SU-DHL-6 (cell line): ENCODE measurements around the gene IGF1.

Experiments
- H2AFZ ChIP-seq: fragments of 200-600 bp; sonication (generic); 2 replicates; pipeline ENCODE4 v1.6.1; 2014; ENCODE audit warnings: low read depth, mild to moderate bottlenecking, moderate library complexity, mixed read lengths, antibody characterized with exemption, low read length; ENCODE audit not compliant: severe bottlenecking
- H3F3A ChIP-seq: fragments of 200-600 bp; shearing (Covaris generic); 2 replicates; pipeline ENCODE4 v1.6.0; 2016; ENCODE audit warnings: antibody characterized with exemption, mild to moderate bottlenecking; ENCODE audit not compliant: insufficient read depth
- H3K27ac ChIP-seq: fragments of 200-600 bp; sonication (generic); 2 replicates; pipeline ENCODE4 v1.5.1; 2016; ENCODE audit warnings: low read depth, mild to moderate bottlenecking, low read length, moderate library complexity, mixed read lengths
- H3K27me3 ChIP-seq: fragments of 200-600 bp; sonication (generic), shearing (Covaris generic); 2 replicates; pipeline ENCODE4 v1.6.0; 2014; ENCODE audit warnings: mild to moderate bottlenecking, low read length
- H3K36me3 ChIP-seq: fragments of 200-600 bp; sonication (generic); 2 replicates; pipeline ENCODE4 v1.6.1; 2014; ENCODE audit warnings: mild to moderate bottlenecking, low read length, mixed read lengths
- H3K4me2 ChIP-seq: fragments of 300-600, 200-600 bp; shearing (Covaris generic), sonication (generic); 2 replicates; pipeline ENCODE4 v1.6.0; 2014; ENCODE audit warnings: low read length, low read depth, mild to moderate bottlenecking; ENCODE audit not compliant: poor library complexity, severe bottlenecking
- H3K4me3 ChIP-seq: fragments of 200-600 bp; sonication (generic); 2 replicates; pipeline ENCODE4 v1.5.1; 2014; ENCODE audit warnings: antibody characterized with exemption, low read length, mild to moderate bottlenecking, mixed read lengths; ENCODE audit not compliant: insufficient read depth, poor library complexity, severe bottlenecking
- H3K79me2 ChIP-seq: fragments of 200-600 bp; sonication (generic); 2 replicates; pipeline ENCODE4 v1.6.1; 2014; ENCODE audit warnings: mild to moderate bottlenecking, low read length, moderate library complexity; ENCODE audit not compliant: insufficient read depth
- H3K9ac ChIP-seq: fragments of 200-600 bp; sonication (generic); 2 replicates; pipeline ENCODE4 v1.7.0; 2014; ENCODE audit warnings: mild to moderate bottlenecking, low read length
- H3K9me2 ChIP-seq: fragments of 200-600 bp; sonication (generic); replicated peaks from 2 replicates; pipeline ENCODE4 v1.6.1; 2014; ENCODE audit warnings: low read length; ENCODE audit not compliant: insufficient read depth
- H3K9me3 ChIP-seq: fragments of 200-600 bp; sonication (generic); 2 replicates; pipeline ENCODE4 v1.6.1; 2014; ENCODE audit warnings: low read length, mixed read lengths; ENCODE audit not compliant: insufficient read depth
- H4K20me1 ChIP-seq: fragments of 200-600 bp; sonication (generic); 2 replicates; pipeline ENCODE4 v1.6.1; 2014; ENCODE audit warnings: low read depth, mild to moderate bottlenecking, antibody characterized with exemption, low read length, moderate library complexity, mixed read lengths
- EZH2phosphoT487 ChIP-seq: fragments of 200-600 bp; sonication (generic), shearing (Covaris generic); conservative IDR thresholded peaks from 2 replicates; pipeline ENCODE4 v1.6.1; 2018; ENCODE audit warnings: mild to moderate bottlenecking, antibody characterized with exemption, low read length, moderate library complexity, mixed read lengths
- TF ChIP-seq, protein P1 (sequence below): fragments of 200-600 bp; sonication (generic); IDR thresholded peaks from one replicate; pipeline ENCODE4 v1.5.1; 2017; ENCODE audit warnings: antibody characterized with exemption, mild to moderate bottlenecking, low read length, moderate library complexity; ENCODE audit not compliant: insufficient read depth, poor library complexity, severe bottlenecking

IGF1 gene

DNA sequence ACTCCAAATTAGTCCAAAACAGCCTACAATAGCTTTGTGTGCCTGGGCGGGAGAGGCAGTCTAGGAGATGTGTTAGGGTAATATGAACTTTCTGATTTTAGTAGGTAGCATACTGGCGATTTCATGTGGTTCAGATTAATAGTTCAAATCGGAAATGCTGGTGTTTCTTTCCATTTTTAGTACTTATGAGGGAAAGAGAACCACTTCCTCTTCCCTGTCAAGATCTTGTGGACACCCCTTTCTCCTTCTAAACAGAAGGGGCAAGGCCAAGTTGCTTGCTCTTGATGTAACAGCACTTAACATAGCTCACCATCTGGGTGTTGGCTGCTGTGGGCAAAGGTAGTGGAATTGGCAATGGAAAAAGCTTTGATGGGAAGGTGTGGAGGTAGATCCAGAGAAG lies 32.2 kb upstream of the IGF1 start:
- H4K20me1 ChIP-seq, result no peaks in the 10 kb centered on the region
- no peak overlapping the region for H3K9ac ChIP-seq
- no peaks in the 10 kb centered on the region for H3K9me3 ChIP-seq
- H3K79me2 ChIP-seq, result no peaks in the 10 kb centered on the region
- no peak overlapping the region for H2AFZ ChIP-seq
- H3K27ac ChIP-seq, result no peak overlapping the region
- H3K9me2 ChIP-seq, result no peaks in the 10 kb centered on the region
- H3F3A ChIP-seq, result no peaks in the 10 kb centered on the region
- H3K27me3 ChIP-seq, result no peaks in the 10 kb centered on the region
- H3K36me3 ChIP-seq, result no peaks in the 10 kb centered on the region
- TF ChIP-seq, protein P1, sequence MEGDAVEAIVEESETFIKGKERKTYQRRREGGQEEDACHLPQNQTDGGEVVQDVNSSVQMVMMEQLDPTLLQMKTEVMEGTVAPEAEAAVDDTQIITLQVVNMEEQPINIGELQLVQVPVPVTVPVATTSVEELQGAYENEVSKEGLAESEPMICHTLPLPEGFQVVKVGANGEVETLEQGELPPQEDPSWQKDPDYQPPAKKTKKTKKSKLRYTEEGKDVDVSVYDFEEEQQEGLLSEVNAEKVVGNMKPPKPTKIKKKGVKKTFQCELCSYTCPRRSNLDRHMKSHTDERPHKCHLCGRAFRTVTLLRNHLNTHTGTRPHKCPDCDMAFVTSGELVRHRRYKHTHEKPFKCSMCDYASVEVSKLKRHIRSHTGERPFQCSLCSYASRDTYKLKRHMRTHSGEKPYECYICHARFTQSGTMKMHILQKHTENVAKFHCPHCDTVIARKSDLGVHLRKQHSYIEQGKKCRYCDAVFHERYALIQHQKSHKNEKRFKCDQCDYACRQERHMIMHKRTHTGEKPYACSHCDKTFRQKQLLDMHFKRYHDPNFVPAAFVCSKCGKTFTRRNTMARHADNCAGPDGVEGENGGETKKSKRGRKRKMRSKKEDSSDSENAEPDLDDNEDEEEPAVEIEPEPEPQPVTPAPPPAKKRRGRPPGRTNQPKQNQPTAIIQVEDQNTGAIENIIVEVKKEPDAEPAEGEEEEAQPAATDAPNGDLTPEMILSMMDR, result no peak
- no peak for TF ChIP-seq EZH2phosphoT487
- no peak overlapping the region for H3K4me2 ChIP-seq
- no peak overlapping the region for H3K4me3 ChIP-seq

DNA sequence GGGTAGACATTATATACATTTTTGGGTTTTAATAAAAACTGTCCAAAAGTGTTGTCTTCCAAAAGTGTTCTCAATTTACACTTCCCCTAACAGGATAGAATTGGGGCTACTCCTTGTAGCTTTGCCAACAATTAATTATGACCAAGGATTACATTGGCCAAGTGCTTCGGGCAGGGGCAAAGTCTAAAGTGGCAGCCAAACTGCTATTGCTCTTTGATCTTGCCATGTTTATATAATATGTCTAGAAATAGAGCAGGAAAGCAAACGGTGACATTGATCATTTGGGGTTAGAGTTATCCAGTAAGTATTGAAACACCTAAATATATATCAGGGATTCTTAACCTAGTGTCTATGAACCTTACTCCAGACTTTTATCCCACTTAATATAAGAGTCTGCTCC lies 31.2 kb upstream of the IGF1 start:
- Histone ChIP-seq H3K4me2 (no peak overlapping the region), H3K36me3 (no peaks in the 10 kb centered on the region), H4K20me1 (no peaks in the 10 kb centered on the region), H3F3A (no peaks in the 10 kb centered on the region), H3K27ac (no peak overlapping the region), H3K9ac (no peak overlapping the region), H3K9me2 (no peaks in the 10 kb centered on the region), H3K4me3 (no peak overlapping the region), H3K27me3 (no peaks in the 10 kb centered on the region), H3K9me3 (no peaks in the 10 kb centered on the region), H2AFZ (no peak overlapping the region), H3K79me2 (no peaks in the 10 kb centered on the region)
- no peak for TF ChIP-seq EZH2phosphoT487

DNA sequence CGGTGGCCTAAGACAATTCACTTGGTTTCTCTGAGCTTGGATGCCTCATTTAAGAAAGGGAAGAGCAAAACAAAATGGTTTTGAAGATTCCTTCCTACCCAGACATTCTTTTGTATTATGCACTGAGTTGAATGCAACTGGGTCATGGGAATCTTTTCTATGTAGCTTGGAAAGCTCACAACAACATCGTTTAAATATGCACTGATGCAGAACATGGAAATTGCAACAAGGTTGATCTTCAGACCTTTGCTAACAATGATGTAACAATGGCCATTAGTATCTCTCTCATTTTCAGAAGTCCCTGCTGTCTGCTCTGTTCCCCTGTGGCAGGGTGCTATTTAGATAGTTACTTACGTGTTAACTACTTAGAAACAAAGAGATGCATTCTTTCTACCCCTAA lies 30.1 kb upstream of the IGF1 start:
- H3K9me3 ChIP-seq, result no peaks in the 10 kb centered on the region
- H3K4me3 ChIP-seq, result no peak overlapping the region
- H3K9ac ChIP-seq, result no peak overlapping the region
- H3K4me2 ChIP-seq, result no peak overlapping the region
- H3F3A ChIP-seq, result no peaks in the 10 kb centered on the region
- H3K27me3 ChIP-seq, result no peaks in the 10 kb centered on the region
- no peaks in the 10 kb centered on the region for H3K36me3 ChIP-seq
- no peaks in the 10 kb centered on the region for H4K20me1 ChIP-seq
- no peak overlapping the region for H2AFZ ChIP-seq
- no peaks in the 10 kb centered on the region for H3K79me2 ChIP-seq
- TF ChIP-seq EZH2phosphoT487, result no peak
- TF ChIP-seq, protein P1, result no peak
- no peak overlapping the region for H3K27ac ChIP-seq
- H3K9me2 ChIP-seq, result no peaks in the 10 kb centered on the region

DNA sequence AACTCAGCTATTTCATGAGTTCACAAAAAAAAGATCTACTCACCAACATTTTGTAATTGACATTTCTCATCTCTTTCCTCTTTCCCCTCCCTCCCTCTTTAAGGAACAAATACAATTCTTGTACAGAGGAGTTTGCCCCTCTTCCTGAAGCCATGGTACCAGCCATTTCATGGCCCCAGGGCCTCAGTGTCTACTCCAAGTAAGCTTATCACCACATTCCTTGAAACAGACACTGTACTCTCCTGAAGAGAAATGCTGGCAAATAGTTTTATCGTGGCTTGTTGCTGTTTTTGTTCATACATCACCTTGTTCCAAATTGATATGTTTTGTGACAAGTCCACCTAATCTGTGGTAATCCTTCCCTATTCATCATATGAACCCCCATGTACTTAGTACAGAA lies 29.7 kb upstream of the IGF1 start:
- H3K9ac ChIP-seq, result no peak overlapping the region
- H2AFZ ChIP-seq, result no peak overlapping the region
- no peaks in the 10 kb centered on the region for H3K79me2 ChIP-seq
- no peak for TF ChIP-seq EZH2phosphoT487
- TF ChIP-seq, protein P1, result no peak
- no peaks in the 10 kb centered on the region for H4K20me1 ChIP-seq
- H3K27ac ChIP-seq, result no peak overlapping the region
- no peaks in the 10 kb centered on the region for H3K27me3 ChIP-seq
- H3K9me3 ChIP-seq, result no peaks in the 10 kb centered on the region
- no peaks in the 10 kb centered on the region for H3K9me2 ChIP-seq
- H3K36me3 ChIP-seq, result no peaks in the 10 kb centered on the region
- no peak overlapping the region for H3K4me2 ChIP-seq
- no peak overlapping the region for H3K4me3 ChIP-seq
- no peaks in the 10 kb centered on the region for H3F3A ChIP-seq
